Measurements from ENCODE around the gene TRIL.

DNA sequence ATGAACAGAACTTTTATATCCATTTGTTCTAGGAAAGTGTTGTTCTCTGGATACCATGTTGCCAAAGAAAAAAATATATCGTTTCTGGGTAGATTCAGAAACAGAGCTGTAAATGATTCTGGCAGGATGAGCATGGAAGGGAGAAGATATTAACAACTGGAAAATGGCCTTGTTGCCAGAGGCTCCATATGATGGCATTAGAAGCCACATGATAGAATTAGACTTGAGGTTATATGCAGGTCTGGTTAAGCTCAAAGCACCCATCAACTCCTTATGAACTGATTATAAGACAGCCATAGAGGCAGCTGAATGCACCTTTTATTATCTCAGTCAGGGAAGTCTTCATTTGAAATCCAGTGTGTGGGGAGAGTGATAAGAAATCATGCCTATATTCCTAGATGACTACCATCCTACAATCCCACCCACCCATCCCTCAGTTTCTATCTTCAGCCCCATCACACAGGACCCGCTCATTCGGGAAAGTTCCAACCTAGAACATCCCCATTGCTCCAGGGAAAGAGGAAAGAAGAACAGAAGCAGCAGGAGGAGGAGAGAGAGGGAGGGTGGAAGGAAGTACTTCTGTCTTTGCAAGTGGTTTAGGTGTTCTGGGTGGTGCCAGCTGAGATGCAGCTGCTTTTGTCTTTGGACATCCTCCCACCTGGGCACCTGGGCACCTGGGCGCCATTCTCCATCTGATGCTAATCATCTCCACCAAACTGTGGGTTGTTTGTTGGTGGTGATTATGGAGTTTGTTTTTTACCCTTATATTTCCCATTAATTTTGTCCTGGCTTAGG lies 25.5 kb upstream of the TRIL start:
- TF ChIP-seq, protein P1, sequence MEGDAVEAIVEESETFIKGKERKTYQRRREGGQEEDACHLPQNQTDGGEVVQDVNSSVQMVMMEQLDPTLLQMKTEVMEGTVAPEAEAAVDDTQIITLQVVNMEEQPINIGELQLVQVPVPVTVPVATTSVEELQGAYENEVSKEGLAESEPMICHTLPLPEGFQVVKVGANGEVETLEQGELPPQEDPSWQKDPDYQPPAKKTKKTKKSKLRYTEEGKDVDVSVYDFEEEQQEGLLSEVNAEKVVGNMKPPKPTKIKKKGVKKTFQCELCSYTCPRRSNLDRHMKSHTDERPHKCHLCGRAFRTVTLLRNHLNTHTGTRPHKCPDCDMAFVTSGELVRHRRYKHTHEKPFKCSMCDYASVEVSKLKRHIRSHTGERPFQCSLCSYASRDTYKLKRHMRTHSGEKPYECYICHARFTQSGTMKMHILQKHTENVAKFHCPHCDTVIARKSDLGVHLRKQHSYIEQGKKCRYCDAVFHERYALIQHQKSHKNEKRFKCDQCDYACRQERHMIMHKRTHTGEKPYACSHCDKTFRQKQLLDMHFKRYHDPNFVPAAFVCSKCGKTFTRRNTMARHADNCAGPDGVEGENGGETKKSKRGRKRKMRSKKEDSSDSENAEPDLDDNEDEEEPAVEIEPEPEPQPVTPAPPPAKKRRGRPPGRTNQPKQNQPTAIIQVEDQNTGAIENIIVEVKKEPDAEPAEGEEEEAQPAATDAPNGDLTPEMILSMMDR (IDR thresholded peaks at IDR 0.05 in 4 of 5, conservative IDR thresholded peaks at IDR 0.05 in 1 of 5), result no peak
- TF ChIP-seq POLR2A (IDR thresholded peaks at IDR 0.05), result no peak

All from gastrocnemius medialis (tissue), 4 donors.